HEK293 (cell line): ENCODE data around the gene BBX.

ENCODE experiments used
- CTCF ChIA-PET: fragments of 350-600 bp; formaldehyde crosslinking; extraction: SDS; loops from one replicate; lab custom pipeline; 2021; ENCODE audit warnings: antibody characterized with exemption; lab: Yijun Ruan, JAX
- POLR2A ChIA-PET: fragments of 300-600 bp; formaldehyde crosslinking; extraction: SDS; loops from one replicate; lab custom pipeline; 2020; ENCODE audit warnings: antibody characterized with exemption, inconsistent platforms; lab: Yijun Ruan, JAX
- H3K27ac ChIP-seq: fragments of 200-500 bp; sonication (Bioruptor generic); 2 replicates; pipeline ENCODE4 v1.5.1; 2014; ENCODE audit warnings: low read depth, low read length, control low read depth, inconsistent platforms; ENCODE audit errors: extremely low read depth
- H3K36me3 ChIP-seq, 2 experiments: fragments of 200-500 bp in 1 of 2; sonication (Bioruptor generic) in 1 of 2; 1 replicate in 1 of 2; 2 replicates in 1 of 2; pipeline ENCODE4 v1.5.1; 2014 to 2017; ENCODE audit warnings: inconsistent platforms in 2 of 2, low read length in 2 of 2; ENCODE audit not compliant: control insufficient read depth in 2 of 2, insufficient read depth in 1 of 2
- H3K4me1 ChIP-seq: fragments of 200-500 bp; sonication (Bioruptor generic); 2 replicates; pipeline ENCODE4 v1.5.1; 2014; ENCODE audit warnings: mild to moderate bottlenecking, low read length, inconsistent platforms; ENCODE audit not compliant: control insufficient read depth, insufficient read depth
- H3K4me3 ChIP-seq: 2 replicates; pipeline ENCODE4 v1.5.1; 2011; ENCODE audit warnings: low read depth, mild to moderate bottlenecking, control low read depth, low read length, moderate library complexity
- H3K9me3 ChIP-seq: fragments of 200-500 bp; sonication (Bioruptor generic); 2 replicates; pipeline ENCODE4 v1.5.1; 2014; ENCODE audit warnings: low read depth, low read length, inconsistent platforms; ENCODE audit not compliant: control insufficient read depth, insufficient read depth
- BCL11B ChIP-seq: fragments of 450-650 bp; formaldehyde crosslinking; IDR thresholded peaks from 2 replicates; pipeline ENCODE4 v1.5.1; 2016; ENCODE audit warnings: low read depth, missing biosample characterization, missing genetic modification characterization
- HOXC10 ChIP-seq: sonication (generic); formaldehyde crosslinking; IDR thresholded peaks from 2 replicates; pipeline ENCODE4 v1.8.1; 2023; ENCODE audit warnings: mild to moderate bottlenecking, missing genetic modification reagents
- KLF16 ChIP-seq: fragments of 450-650 bp; formaldehyde crosslinking; IDR thresholded peaks from 2 replicates; pipeline ENCODE4 v1.5.1; 2017; ENCODE audit warnings: missing biosample characterization, missing genetic modification characterization
- SCRT1 ChIP-seq: fragments of 450-650 bp; formaldehyde crosslinking; IDR thresholded peaks from 2 replicates; pipeline ENCODE4 v1.5.1; 2016; ENCODE audit warnings: missing biosample characterization, missing genetic modification characterization, borderline replicate concordance
- ZBTB20 ChIP-seq: fragments of 450-650 bp; formaldehyde crosslinking; IDR thresholded peaks from 2 replicates; pipeline ENCODE4 v1.5.1; 2016; ENCODE audit warnings: missing biosample characterization, missing genetic modification characterization
- ZBTB7A ChIP-seq: fragments of 450-650 bp; formaldehyde crosslinking; IDR thresholded peaks from 2 replicates; pipeline ENCODE4 v1.5.1; 2016; ENCODE audit warnings: low read depth, missing biosample characterization, missing genetic modification characterization
- ZBTB8A ChIP-seq: fragments of 450-650 bp; formaldehyde crosslinking; IDR thresholded peaks from 2 replicates; pipeline ENCODE4 v1.5.1; 2016; ENCODE audit warnings: missing biosample characterization, missing genetic modification characterization
- ZFP41 ChIP-seq: fragments of 450-650 bp; formaldehyde crosslinking; IDR thresholded peaks from 2 replicates; pipeline ENCODE4 v1.5.1; 2016; ENCODE audit warnings: missing biosample characterization, missing genetic modification characterization, borderline replicate concordance
- ZIC2 ChIP-seq: fragments of 450-650 bp; formaldehyde crosslinking; IDR thresholded peaks from 2 replicates; pipeline ENCODE4 v1.5.1; 2016; ENCODE audit warnings: missing biosample characterization, missing genetic modification characterization
- ZNF133 ChIP-seq: fragments of 450-650 bp; formaldehyde crosslinking; IDR thresholded peaks from 2 replicates; pipeline ENCODE4 v1.5.1; 2016; ENCODE audit warnings: missing biosample characterization, missing genetic modification characterization
- ZNF155 ChIP-seq: fragments of 450-650 bp; formaldehyde crosslinking; IDR thresholded peaks from 2 replicates; pipeline ENCODE4 v1.5.1; 2016; ENCODE audit warnings: missing biosample characterization, missing genetic modification characterization
- ZNF157 ChIP-seq: fragments of 450-650 bp; formaldehyde crosslinking; IDR thresholded peaks from 2 replicates; pipeline ENCODE4 v1.5.1; 2016; ENCODE audit warnings: missing biosample characterization, missing genetic modification characterization
- ZNF366 ChIP-seq: fragments of 450-650 bp; formaldehyde crosslinking; conservative IDR thresholded peaks from 2 replicates; pipeline ENCODE4 v1.5.1; 2016; ENCODE audit warnings: missing biosample characterization, missing genetic modification characterization
- ZNF37A ChIP-seq: fragments of 450-650 bp; IDR thresholded peaks from 2 replicates; pipeline ENCODE4 v1.5.1; 2018; ENCODE audit warnings: missing biosample characterization, missing genetic modification characterization
- ZNF555 ChIP-seq: fragments of 450-650 bp; formaldehyde crosslinking; conservative IDR thresholded peaks from 2 replicates; pipeline ENCODE4 v1.5.1; 2017; ENCODE audit warnings: missing biosample characterization, mild to moderate bottlenecking, missing genetic modification characterization, inconsistent platforms
- ZNF571 ChIP-seq: fragments of 450-650 bp; formaldehyde crosslinking; IDR thresholded peaks from 2 replicates; pipeline ENCODE4 v1.5.0; 2017; ENCODE audit warnings: missing biosample characterization, missing genetic modification characterization
- ZNF629 ChIP-seq: fragments of 450-650 bp; formaldehyde crosslinking; IDR thresholded peaks from 2 replicates; pipeline ENCODE4 v1.5.1; 2017; ENCODE audit warnings: missing biosample characterization, missing genetic modification characterization
- ZNF707 ChIP-seq: fragments of 450-650 bp; formaldehyde crosslinking; IDR thresholded peaks from 2 replicates; pipeline ENCODE4 v1.5.1; 2016; ENCODE audit warnings: missing biosample characterization, missing genetic modification characterization
- ZNF792 ChIP-seq: fragments of 450-650 bp; formaldehyde crosslinking; IDR thresholded peaks from 2 replicates; pipeline ENCODE4 v1.5.1; 2016; ENCODE audit warnings: missing biosample characterization, missing genetic modification characterization
- ZSCAN30 ChIP-seq: fragments of 450-650 bp; IDR thresholded peaks from 2 replicates; pipeline ENCODE4 v1.5.1; 2018; ENCODE audit warnings: missing biosample characterization, mild to moderate bottlenecking, missing genetic modification characterization, moderate library complexity
- TF ChIP-seq, protein P1 (sequence below): fragments of 450-650 bp; IDR thresholded peaks from 2 replicates; pipeline ENCODE4 v1.5.1; 2018; ENCODE audit warnings: missing biosample characterization, mild to moderate bottlenecking, missing genetic modification characterization
- TF ChIP-seq, protein P2 (sequence below): fragments of 450-650 bp; formaldehyde crosslinking; IDR thresholded peaks from 2 replicates; pipeline ENCODE4 v1.5.1; 2016; ENCODE audit warnings: missing biosample characterization, missing genetic modification characterization
- TF ChIP-seq, protein P3 (sequence below): fragments of 450-650 bp; formaldehyde crosslinking; IDR thresholded peaks from 2 replicates; pipeline ENCODE4 v1.5.1; 2016; ENCODE audit warnings: missing biosample characterization, missing genetic modification characterization
- TF ChIP-seq, protein P4 (sequence below): fragments of 450-650 bp; IDR thresholded peaks from 2 replicates; pipeline ENCODE4 v1.5.1; 2018; ENCODE audit warnings: missing biosample characterization, missing genetic modification characterization
- TF ChIP-seq, protein P5 (sequence below): fragments of 450-650 bp; formaldehyde crosslinking; IDR thresholded peaks from 2 replicates; pipeline ENCODE4 v1.5.1; 2016; ENCODE audit warnings: missing biosample characterization, missing genetic modification characterization
- TF ChIP-seq, protein P6 (sequence below): fragments of 450-650 bp; formaldehyde crosslinking; conservative IDR thresholded peaks from 2 replicates; pipeline ENCODE4 v1.5.1; 2016; ENCODE audit warnings: low read depth, missing biosample characterization, missing genetic modification characterization

Gene BBX

DNA sequence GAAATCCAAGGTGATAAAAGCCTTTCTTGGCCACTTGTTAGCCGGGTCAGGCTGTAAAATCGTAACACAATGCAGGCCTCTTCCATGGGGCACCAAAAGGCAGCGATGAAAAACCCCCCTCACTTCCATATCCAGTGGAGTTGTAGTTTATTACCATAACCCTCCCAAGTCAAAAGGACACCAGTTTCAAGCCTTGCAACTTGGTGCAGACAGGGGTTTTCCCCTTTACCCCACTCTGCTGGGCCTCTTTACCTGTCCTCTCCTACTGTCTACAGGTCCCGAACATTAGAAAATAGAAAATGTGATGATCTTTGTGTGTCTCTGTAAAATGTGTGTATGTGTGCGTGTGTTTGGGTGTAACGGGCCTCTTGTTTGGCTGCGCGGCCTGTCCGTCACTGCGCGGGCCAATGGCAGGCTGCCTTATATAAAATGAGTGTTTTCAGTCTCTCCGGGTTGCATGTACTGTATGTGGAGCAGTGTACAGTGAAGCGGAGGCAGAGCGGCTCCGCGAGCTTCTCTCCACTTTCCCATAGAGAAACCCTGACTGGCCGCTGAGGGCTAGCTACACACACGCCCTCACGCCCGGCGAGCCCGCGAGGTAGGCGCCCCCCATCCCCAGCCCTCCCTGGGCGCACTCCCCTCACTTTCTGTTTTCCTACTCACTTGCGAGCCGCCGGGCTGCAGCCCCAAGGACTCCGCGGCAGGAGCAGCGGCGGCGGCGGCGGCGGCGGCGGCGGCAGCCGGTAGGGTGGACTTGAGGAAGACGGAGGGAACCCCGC, at the start of gene BBX:
Gene BBX (plus strand): TSS at position 453 of the 779 bp plus-strand sequence. CDS start 187,499 bp downstream, outside the sequence.
- Histone ChIP-seq H3K4me1 (no peaks in the 10 kb centered on the region), H3K9me3 (no peaks in the 10 kb centered on the region), H3K4me3 (peak within 1 kb of the TSS; percentile 88), H3K36me3 (peaks cover 0 to 10% of the 10 kb centered on the region in 2 experiments; a peak in 2 of 3 replicates), H3K27ac (peak within 1 kb of the TSS; percentile 53)
- ChIA-PET POLR2A (interaction anchor here (1.0 to 1.1 kb wide), 2 partner anchors 9 to 12 kb away, joined by 3 to 4 read pairs; no protein-coding TSS in a partner anchor), CTCF (no interaction called here)
- 0 out of 2 replicates have a peak, but pooled peaks have one; percentile 55 for TF ChIP-seq SCRT1 (tag by site-specific recombination)
- TF ChIP-seq KLF16 = 0 out of 2 replicates have a peak, but pooled peaks have one; percentile 37
- peak; percentile 72 for TF ChIP-seq ZNF366 (tag by site-specific recombination)
- TF ChIP-seq, protein P1, sequence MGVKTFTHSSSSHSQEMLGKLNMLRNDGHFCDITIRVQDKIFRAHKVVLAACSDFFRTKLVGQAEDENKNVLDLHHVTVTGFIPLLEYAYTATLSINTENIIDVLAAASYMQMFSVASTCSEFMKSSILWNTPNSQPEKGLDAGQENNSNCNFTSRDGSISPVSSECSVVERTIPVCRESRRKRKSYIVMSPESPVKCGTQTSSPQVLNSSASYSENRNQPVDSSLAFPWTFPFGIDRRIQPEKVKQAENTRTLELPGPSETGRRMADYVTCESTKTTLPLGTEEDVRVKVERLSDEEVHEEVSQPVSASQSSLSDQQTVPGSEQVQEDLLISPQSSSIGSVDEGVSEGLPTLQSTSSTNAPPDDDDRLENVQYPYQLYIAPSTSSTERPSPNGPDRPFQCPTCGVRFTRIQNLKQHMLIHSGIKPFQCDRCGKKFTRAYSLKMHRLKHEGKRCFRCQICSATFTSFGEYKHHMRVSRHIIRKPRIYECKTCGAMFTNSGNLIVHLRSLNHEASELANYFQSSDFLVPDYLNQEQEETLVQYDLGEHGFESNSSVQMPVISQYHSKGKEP (tag by site-specific recombination) = 0 out of 2 replicates have a peak, but pooled peaks have one; percentile 10
- no peak for TF ChIP-seq ZNF157
- TF ChIP-seq ZIC2 (tag by site-specific recombination) = peak; percentile 36
- TF ChIP-seq HOXC10 (CRISPR knock-in tag) = no peak
- TF ChIP-seq, protein P2, sequence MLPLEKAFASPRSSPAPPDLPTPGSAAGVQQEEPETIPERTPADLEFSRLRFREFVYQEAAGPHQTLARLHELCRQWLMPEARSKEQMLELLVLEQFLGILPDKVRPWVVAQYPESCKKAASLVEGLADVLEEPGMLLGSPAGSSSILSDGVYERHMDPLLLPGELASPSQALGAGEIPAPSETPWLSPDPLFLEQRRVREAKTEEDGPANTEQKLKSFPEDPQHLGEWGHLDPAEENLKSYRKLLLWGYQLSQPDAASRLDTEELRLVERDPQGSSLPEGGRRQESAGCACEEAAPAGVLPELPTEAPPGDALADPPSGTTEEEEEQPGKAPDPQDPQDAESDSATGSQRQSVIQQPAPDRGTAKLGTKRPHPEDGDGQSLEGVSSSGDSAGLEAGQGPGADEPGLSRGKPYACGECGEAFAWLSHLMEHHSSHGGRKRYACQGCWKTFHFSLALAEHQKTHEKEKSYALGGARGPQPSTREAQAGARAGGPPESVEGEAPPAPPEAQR (tag by site-specific recombination) = no peak
- no peak for TF ChIP-seq ZNF707
- TF ChIP-seq ZNF155 (tag by site-specific recombination) = no peak
- TF ChIP-seq, protein P3, sequence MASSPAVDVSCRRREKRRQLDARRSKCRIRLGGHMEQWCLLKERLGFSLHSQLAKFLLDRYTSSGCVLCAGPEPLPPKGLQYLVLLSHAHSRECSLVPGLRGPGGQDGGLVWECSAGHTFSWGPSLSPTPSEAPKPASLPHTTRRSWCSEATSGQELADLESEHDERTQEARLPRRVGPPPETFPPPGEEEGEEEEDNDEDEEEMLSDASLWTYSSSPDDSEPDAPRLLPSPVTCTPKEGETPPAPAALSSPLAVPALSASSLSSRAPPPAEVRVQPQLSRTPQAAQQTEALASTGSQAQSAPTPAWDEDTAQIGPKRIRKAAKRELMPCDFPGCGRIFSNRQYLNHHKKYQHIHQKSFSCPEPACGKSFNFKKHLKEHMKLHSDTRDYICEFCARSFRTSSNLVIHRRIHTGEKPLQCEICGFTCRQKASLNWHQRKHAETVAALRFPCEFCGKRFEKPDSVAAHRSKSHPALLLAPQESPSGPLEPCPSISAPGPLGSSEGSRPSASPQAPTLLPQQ (tag by site-specific recombination) = no peak
- TF ChIP-seq ZNF37A (tag by site-specific recombination) = no peak
- TF ChIP-seq BCL11B (tag by site-specific recombination) = no peak
- TF ChIP-seq ZSCAN30 (tag by site-specific recombination) = peak; percentile 67; the same call in 1 of the 2 replicates
- TF ChIP-seq ZNF571 = no peak
- TF ChIP-seq ZNF792 (tag by site-specific recombination) = no peak
- 0 out of 2 replicates have a peak, but pooled peaks have one; percentile 24 for TF ChIP-seq ZNF629 (tag by site-specific recombination)
- TF ChIP-seq, protein P4, sequence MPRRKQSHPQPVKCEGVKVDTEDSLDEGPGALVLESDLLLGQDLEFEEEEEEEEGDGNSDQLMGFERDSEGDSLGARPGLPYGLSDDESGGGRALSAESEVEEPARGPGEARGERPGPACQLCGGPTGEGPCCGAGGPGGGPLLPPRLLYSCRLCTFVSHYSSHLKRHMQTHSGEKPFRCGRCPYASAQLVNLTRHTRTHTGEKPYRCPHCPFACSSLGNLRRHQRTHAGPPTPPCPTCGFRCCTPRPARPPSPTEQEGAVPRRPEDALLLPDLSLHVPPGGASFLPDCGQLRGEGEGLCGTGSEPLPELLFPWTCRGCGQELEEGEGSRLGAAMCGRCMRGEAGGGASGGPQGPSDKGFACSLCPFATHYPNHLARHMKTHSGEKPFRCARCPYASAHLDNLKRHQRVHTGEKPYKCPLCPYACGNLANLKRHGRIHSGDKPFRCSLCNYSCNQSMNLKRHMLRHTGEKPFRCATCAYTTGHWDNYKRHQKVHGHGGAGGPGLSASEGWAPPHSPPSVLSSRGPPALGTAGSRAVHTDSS (tag by site-specific recombination) = no peak
- TF ChIP-seq, protein P5, sequence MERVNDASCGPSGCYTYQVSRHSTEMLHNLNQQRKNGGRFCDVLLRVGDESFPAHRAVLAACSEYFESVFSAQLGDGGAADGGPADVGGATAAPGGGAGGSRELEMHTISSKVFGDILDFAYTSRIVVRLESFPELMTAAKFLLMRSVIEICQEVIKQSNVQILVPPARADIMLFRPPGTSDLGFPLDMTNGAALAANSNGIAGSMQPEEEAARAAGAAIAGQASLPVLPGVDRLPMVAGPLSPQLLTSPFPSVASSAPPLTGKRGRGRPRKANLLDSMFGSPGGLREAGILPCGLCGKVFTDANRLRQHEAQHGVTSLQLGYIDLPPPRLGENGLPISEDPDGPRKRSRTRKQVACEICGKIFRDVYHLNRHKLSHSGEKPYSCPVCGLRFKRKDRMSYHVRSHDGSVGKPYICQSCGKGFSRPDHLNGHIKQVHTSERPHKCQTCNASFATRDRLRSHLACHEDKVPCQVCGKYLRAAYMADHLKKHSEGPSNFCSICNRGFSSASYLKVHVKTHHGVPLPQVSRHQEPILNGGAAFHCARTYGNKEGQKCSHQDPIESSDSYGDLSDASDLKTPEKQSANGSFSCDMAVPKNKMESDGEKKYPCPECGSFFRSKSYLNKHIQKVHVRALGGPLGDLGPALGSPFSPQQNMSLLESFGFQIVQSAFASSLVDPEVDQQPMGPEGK (tag by site-specific recombination) = peak; percentile 22; the same call in 1 of the 2 replicates
- TF ChIP-seq ZNF133 (tag by site-specific recombination) = no peak
- no peak for TF ChIP-seq ZNF555
- TF ChIP-seq ZFP41 (tag by site-specific recombination) = no peak
- peak; percentile 83 for TF ChIP-seq ZBTB20 (tag by site-specific recombination)
- TF ChIP-seq, protein P6, sequence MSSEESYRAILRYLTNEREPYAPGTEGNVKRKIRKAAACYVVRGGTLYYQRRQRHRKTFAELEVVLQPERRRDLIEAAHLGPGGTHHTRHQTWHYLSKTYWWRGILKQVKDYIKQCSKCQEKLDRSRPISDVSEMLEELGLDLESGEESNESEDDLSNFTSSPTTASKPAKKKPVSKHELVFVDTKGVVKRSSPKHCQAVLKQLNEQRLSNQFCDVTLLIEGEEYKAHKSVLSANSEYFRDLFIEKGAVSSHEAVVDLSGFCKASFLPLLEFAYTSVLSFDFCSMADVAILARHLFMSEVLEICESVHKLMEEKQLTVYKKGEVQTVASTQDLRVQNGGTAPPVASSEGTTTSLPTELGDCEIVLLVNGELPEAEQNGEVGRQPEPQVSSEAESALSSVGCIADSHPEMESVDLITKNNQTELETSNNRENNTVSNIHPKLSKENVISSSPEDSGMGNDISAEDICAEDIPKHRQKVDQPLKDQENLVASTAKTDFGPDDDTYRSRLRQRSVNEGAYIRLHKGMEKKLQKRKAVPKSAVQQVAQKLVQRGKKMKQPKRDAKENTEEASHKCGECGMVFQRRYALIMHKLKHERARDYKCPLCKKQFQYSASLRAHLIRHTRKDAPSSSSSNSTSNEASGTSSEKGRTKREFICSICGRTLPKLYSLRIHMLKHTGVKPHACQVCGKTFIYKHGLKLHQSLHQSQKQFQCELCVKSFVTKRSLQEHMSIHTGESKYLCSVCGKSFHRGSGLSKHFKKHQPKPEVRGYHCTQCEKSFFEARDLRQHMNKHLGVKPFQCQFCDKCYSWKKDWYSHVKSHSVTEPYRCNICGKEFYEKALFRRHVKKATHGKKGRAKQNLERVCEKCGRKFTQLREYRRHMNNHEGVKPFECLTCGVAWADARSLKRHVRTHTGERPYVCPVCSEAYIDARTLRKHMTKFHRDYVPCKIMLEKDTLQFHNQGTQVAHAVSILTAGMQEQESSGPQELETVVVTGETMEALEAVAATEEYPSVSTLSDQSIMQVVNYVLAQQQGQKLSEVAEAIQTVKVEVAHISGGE (tag by site-specific recombination) = no peak
- TF ChIP-seq ZBTB7A (tag by site-specific recombination) = no peak
- peak; percentile 85 for TF ChIP-seq ZBTB8A (tag by site-specific recombination)
